Fibroblast of pulmonary artery (primary cell): ENCODE measurements around the gene MUC3A.
"Not testable (repeated sequence)": the region's sequence is repeated elsewhere in the genome, so short reads cannot be mapped to it uniquely, and the experiment has no call there.

ENCODE experiments used
- DNase-seq: peaks from one replicate; pipeline ENCODE4 v3.0.0-alpha.2; 2010; ENCODE audit warnings: low read depth
- H3K4me3 ChIP-seq: replicated peaks from 2 replicates; pipeline ENCODE4 v1.5.1; 2011; ENCODE audit warnings: low read depth, mild to moderate bottlenecking, control low read depth, low read length, moderate library complexity
- CTCF ChIP-seq: IDR thresholded peaks from 2 replicates; pipeline ENCODE4 v1.5.1; 2011; ENCODE audit warnings: mild to moderate bottlenecking, control low read depth, low read length, inconsistent platforms; ENCODE audit errors: missing control alignments

MUC3A gene

GRCh38 chr7:100991631-100992030 is 42.3 kb downstream of the MUC3A start:
- no peak overlapping the region for H3K4me3 ChIP-seq
- no peak for TF ChIP-seq CTCF
- no peak for DNase-seq

GRCh38 chr7:100992280-100992679 is 42.9 kb downstream of the MUC3A start:
- not testable (repeated sequence) for DNase-seq, H3K4me3 ChIP-seq

GRCh38 chr7:100994671-100995070 is 45.3 kb downstream of the MUC3A start:
- not testable (repeated sequence) for DNase-seq, H3K4me3 ChIP-seq

GRCh38 chr7:100998530-100998929 is 49.2 kb downstream of the MUC3A start:
- not testable (repeated sequence) for DNase-seq

GRCh38 chr7:100999334-100999733 is 50.0 kb downstream of the MUC3A start:
- H3K4me3 ChIP-seq, DNase-seq: not testable (repeated sequence)

More at GRCh38 chr7:100998530-100998929, 49.2 kb downstream of the MUC3A start:
- H3K4me3 ChIP-seq: not testable (repeated sequence)

GRCh38 chr7:101000025-101000424 is 50.7 kb downstream of the MUC3A start:
- not testable (repeated sequence) for H3K4me3 ChIP-seq, DNase-seq

- not testable (repeated sequence) for H3K4me3 ChIP-seq, DNase-seq
These were observed 53.0 kb downstream of the MUC3A start for GRCh38 chr7:101002333-101002732.

GRCh38 chr7:101007361-101007760 is 58.0 kb downstream of the MUC3A start:
- H3K4me3 ChIP-seq, DNase-seq: not testable (repeated sequence)

- no peak for TF ChIP-seq CTCF
- DNase-seq: no peak
- H3K4me3 ChIP-seq: no peak overlapping the region
These were observed 60.3 kb downstream of the MUC3A start for GRCh38 chr7:101009629-101010028.

GRCh38 chr7:101012931-101013330 is 63.6 kb downstream of the MUC3A start:
- DNase-seq: no peak
- no peak for TF ChIP-seq CTCF
- H3K4me3 ChIP-seq: no peak overlapping the region

GRCh38 chr7:101015626-101016025 is 66.3 kb downstream of the MUC3A start:
- DNase-seq: no peak
- no peak for TF ChIP-seq CTCF
- H3K4me3 ChIP-seq: no peak overlapping the region
